Stimulated activated CD4-positive, alpha-beta T cell treated with anti-CD3 and anti-CD28 coated beads, Interleukin-12 subunit alpha, Interleukin-12 subunit beta, amount 100 ng/mL, for 4 hours (primary cell): ENCODE results near the gene MCCC1.
"Not testable (repeated sequence)": the region's sequence is repeated elsewhere in the genome, so short reads cannot be mapped to it uniquely, and the experiment has no call there.

Experiments
- DNase-seq: peaks from one replicate; pipeline ENCODE4 v3.0.0-alpha.2; 2020

Gene MCCC1

GRCh38 chr3:183101040-183101439 is 1.7 kb upstream of the MCCC1 start:
- DNase-seq, result not testable (repeated sequence)

- DNase-seq, result no peak
These were observed 1.1 kb upstream of the MCCC1 start for GRCh38 chr3:183100376-183100775.

GRCh38 chr3:183099838-183100204 is 525 bp upstream of the MCCC1 start:
- DNase-seq, result no peak

GRCh38 chr3:183098536-183099025 is 715 bp downstream of the MCCC1 start:
- DNase-seq, result no peak

- DNase-seq, result no peak
These were observed 4.6 kb downstream of the MCCC1 start for GRCh38 chr3:183094711-183095110.

GRCh38 chr3:183092256-183092655 is 7.0 kb downstream of the MCCC1 start:
- no peak for DNase-seq

- DNase-seq, result no peak
These were observed 12.1 kb downstream of the MCCC1 start for GRCh38 chr3:183087184-183087583.

- no peak for DNase-seq
These were observed 13.5 kb downstream of the MCCC1 start for GRCh38 chr3:183085634-183086390.

GRCh38 chr3:183082355-183082915 is 16.9 kb downstream of the MCCC1 start:
- no peak for DNase-seq

- no peak for DNase-seq
These were observed 17.7 kb downstream of the MCCC1 start for GRCh38 chr3:183081459-183082183.

GRCh38 chr3:183080628-183081027 is 18.7 kb downstream of the MCCC1 start:
- DNase-seq, result no peak

GRCh38 chr3:183074881-183075280 is 24.4 kb downstream of the MCCC1 start:
- DNase-seq, result no peak

GRCh38 chr3:183074261-183074660 is 25.0 kb downstream of the MCCC1 start:
- no peak for DNase-seq

- DNase-seq, result no peak
These were observed 25.5 kb downstream of the MCCC1 start for GRCh38 chr3:183073839-183074238.

- DNase-seq, result no peak
These were observed 28.4 kb downstream of the MCCC1 start for GRCh38 chr3:183070892-183071291.

- DNase-seq, result no peak
These were observed 30.2 kb downstream of the MCCC1 start for GRCh38 chr3:183069086-183069485.

- not testable (repeated sequence) for DNase-seq
These were observed 32.4 kb downstream of the MCCC1 start for GRCh38 chr3:183066891-183067290.

GRCh38 chr3:183064475-183064874 is 34.8 kb downstream of the MCCC1 start:
- no peak for DNase-seq

- DNase-seq, result no peak
These were observed 37.7 kb downstream of the MCCC1 start for GRCh38 chr3:183061391-183062172.

GRCh38 chr3:183058351-183058750 is 40.9 kb downstream of the MCCC1 start:
- no peak for DNase-seq

GRCh38 chr3:183050706-183051105 is 48.6 kb downstream of the MCCC1 start:
- DNase-seq, result no peak

GRCh38 chr3:183046883-183047282 is 52.4 kb downstream of the MCCC1 start:
- DNase-seq, result no peak

- DNase-seq, result no peak
These were observed 54.6 kb downstream of the MCCC1 start for GRCh38 chr3:183044547-183045229.
